ENCODE measurements around the gene CLK1. TPM values are rescaled to one million over a fixed set of nuclear protein-coding genes. Genes with fewer than 3 reads are reported as not detected.

The CLK1 gene
- total and polyA plus RNA-seq, 2 donors (not counting 3 experiments of a cell fraction or from before 2014, with no cell fraction given), result 61.4 to 92.4 TPM

DNA sequence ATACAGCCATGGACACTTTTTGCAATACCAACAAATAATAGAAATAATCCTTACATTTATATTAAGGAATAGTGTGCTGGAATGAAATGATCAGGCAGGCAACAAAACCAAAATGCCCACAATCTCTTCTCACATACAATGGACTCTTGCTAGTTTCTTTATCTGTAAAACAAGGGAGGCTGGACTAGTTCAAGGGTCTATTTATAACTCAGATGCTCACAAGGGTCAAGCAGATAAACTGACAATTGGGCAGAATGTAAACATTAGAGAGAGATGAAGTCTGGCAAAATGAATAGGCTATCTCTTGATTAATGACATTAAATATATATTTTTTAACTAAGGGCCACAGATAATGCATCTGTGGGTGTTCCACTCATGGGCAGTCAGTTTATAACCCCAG is 13.0 kb upstream of the CLK1 start:
- dilution Hi-C loops (cut with MboI; ENCODE audit: extremely low pct_ligation_motif_present, low sequenced_read_pairs) (no loop called here), intact Hi-C loops (cut with micrococcal nuclease) (no loop called here)
- Histone ChIP-seq H2AFZ (ENCODE audit: low read depth, low read length) (no peak overlapping the region), H3K4me2 (ENCODE audit: insufficient read depth, low read length) (no peak overlapping the region), H4K20me1 (replicated peaks; ENCODE audit: control insufficient read depth, extremely low read depth, insufficient read depth, low read length) (no peaks in the 10 kb centered on the region), H3K9me1 (replicated peaks; ENCODE audit: control insufficient read depth, extremely low read depth, insufficient read depth, low read length) (no peaks in the 10 kb centered on the region), H3K79me2 (ENCODE audit: control insufficient read depth, insufficient read depth, low read length) (no peaks in the 10 kb centered on the region), H3K27ac (ENCODE audit: insufficient read depth, low read depth, low read length) (no peak overlapping the region), H3K9ac (replicated peaks; ENCODE audit: extremely low read depth, insufficient read depth, low read length) (no peak overlapping the region), H3K27me3 (ENCODE audit: control insufficient read depth in 2 of 2, insufficient read depth in 2 of 2, low read length in 2 of 2) (no peaks in the 10 kb centered on the region), H3K4me3 (replicated peaks in 1 of 3; ENCODE audit: insufficient read depth in 1 of 3, low read depth in 1 of 3, low read length in 3 of 3) (no peak overlapping the region), H3K9me3 (replicated peaks; ENCODE audit: control insufficient read depth, insufficient read depth, low read length) (no peaks in the 10 kb centered on the region), H3K36me3 (ENCODE audit: control insufficient read depth in 2 of 2, extremely low read depth in 1 of 2, insufficient read depth in 2 of 2, low read length in 2 of 2) (peaks cover 2 to 4% of the 10 kb centered on the region in 2 experiments), H3K4me1 (ENCODE audit: control insufficient read depth, extremely low read depth, insufficient read depth, low read length) (no peaks in the 10 kb centered on the region)
- no TSS peak for BruUV-seq (replicated peaks)
- POLR2A ChIA-PET, result no interaction called here
- TF ChIP-seq MYC (IDR thresholded peaks at IDR 0.05; ENCODE audit: low read depth, low read length) (no peak), POLR2AphosphoS5 (IDR thresholded peaks at IDR 0.05; ENCODE audit: insufficient read depth, low read depth, low read length) (no peak), EZH2 (IDR thresholded peaks at IDR 0.05; ENCODE audit: borderline replicate concordance, low read depth, low read length, severe bottlenecking) (no peak), POLR2A (IDR thresholded peaks at IDR 0.05; ENCODE audit: low read depth, low read length) (no peak), FOS (IDR thresholded peaks at IDR 0.05; ENCODE audit: borderline replicate concordance, insufficient read depth, low read length) (no peak), GATA2 (IDR thresholded peaks at IDR 0.05; ENCODE audit: insufficient read depth, insufficient read length, low read depth, low read length) (no peak), JUN (IDR thresholded peaks at IDR 0.05; ENCODE audit: borderline replicate concordance, insufficient read depth, insufficient read length, low read depth) (no peak)
- TF ChIP-seq, protein P1, sequence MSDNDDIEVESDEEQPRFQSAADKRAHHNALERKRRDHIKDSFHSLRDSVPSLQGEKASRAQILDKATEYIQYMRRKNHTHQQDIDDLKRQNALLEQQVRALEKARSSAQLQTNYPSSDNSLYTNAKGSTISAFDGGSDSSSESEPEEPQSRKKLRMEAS (IDR thresholded peaks at IDR 0.05; ENCODE audit: insufficient read depth, insufficient read length), result no peak
- TF ChIP-seq, protein P2, sequence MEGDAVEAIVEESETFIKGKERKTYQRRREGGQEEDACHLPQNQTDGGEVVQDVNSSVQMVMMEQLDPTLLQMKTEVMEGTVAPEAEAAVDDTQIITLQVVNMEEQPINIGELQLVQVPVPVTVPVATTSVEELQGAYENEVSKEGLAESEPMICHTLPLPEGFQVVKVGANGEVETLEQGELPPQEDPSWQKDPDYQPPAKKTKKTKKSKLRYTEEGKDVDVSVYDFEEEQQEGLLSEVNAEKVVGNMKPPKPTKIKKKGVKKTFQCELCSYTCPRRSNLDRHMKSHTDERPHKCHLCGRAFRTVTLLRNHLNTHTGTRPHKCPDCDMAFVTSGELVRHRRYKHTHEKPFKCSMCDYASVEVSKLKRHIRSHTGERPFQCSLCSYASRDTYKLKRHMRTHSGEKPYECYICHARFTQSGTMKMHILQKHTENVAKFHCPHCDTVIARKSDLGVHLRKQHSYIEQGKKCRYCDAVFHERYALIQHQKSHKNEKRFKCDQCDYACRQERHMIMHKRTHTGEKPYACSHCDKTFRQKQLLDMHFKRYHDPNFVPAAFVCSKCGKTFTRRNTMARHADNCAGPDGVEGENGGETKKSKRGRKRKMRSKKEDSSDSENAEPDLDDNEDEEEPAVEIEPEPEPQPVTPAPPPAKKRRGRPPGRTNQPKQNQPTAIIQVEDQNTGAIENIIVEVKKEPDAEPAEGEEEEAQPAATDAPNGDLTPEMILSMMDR (IDR thresholded peaks at IDR 0.05; ENCODE audit: extremely low read depth in 1 of 2, insufficient read depth in 1 of 2, low read depth in 1 of 2, low read length in 2 of 2), result no peak
- DNase-seq (ENCODE audit: low read depth, low spot score) (no peak), FAIRE-seq (no peak)
- CTCF ChIA-PET, result no interaction called here

Measured in endothelial cell of umbilical vein (primary cell).